Transverse colon (tissue), 4 donors: ENCODE measurements around the gene ZNF485.

ENCODE experiments used
- EP300 ChIP-seq: sonication (generic); formaldehyde crosslinking; IDR thresholded peaks from one replicate; pipeline ENCODE4 v1.6.1; 2017; ENCODE audit warnings: antibody characterized with exemption, low read depth
- POLR2A ChIP-seq: fragments of 450-650 bp; IDR thresholded peaks from one replicate; pipeline ENCODE4 v1.6.1; 2016; ENCODE audit warnings: antibody characterized with exemption, mild to moderate bottlenecking, moderate library complexity
- POLR2AphosphoS5 ChIP-seq, 3 donors: sonication (generic); formaldehyde crosslinking; IDR thresholded peaks; one replicate each; pipeline ENCODE4 v1.6.1; 2016; ENCODE audit warnings: antibody characterized with exemption in 3 of 3
- TF ChIP-seq, protein P1 (sequence below), 5 experiments: fragments of 200-600 bp in 3 of 5; fragments of 450-650 bp in 2 of 5; sonication (generic) in 3 of 5; IDR thresholded peaks; 1 replicate in 2 of 5; 2 replicates in 3 of 5; pipeline ENCODE4 v1.5.1; 2016 to 2017; ENCODE audit warnings: antibody characterized with exemption in 5 of 5, inconsistent platforms in 3 of 5, mild to moderate bottlenecking in 2 of 5, moderate library complexity in 1 of 5

DNA sequence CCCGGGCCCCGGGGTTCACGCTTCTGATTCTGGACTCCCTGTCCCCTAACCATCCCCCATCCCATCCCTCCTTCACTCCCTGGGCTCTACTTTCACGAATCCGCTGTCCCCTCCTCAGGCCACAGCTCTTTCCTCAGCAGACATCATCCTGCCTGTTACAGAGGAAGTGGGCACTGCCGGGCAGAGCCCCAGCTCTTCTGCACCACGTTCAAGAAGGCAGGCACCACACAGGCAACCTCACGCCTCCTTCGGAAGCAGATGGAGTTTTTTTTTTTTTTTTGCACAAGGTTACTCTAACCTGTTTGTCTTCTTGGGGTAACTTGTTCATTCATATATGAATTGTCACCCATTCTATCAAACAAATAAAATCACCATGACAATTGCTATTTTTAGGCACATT lies 60.3 kb downstream of the ZNF485 start:
- TF ChIP-seq, protein P1, sequence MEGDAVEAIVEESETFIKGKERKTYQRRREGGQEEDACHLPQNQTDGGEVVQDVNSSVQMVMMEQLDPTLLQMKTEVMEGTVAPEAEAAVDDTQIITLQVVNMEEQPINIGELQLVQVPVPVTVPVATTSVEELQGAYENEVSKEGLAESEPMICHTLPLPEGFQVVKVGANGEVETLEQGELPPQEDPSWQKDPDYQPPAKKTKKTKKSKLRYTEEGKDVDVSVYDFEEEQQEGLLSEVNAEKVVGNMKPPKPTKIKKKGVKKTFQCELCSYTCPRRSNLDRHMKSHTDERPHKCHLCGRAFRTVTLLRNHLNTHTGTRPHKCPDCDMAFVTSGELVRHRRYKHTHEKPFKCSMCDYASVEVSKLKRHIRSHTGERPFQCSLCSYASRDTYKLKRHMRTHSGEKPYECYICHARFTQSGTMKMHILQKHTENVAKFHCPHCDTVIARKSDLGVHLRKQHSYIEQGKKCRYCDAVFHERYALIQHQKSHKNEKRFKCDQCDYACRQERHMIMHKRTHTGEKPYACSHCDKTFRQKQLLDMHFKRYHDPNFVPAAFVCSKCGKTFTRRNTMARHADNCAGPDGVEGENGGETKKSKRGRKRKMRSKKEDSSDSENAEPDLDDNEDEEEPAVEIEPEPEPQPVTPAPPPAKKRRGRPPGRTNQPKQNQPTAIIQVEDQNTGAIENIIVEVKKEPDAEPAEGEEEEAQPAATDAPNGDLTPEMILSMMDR (IDR thresholded peaks at IDR 0.05) = no peak
- no peak for TF ChIP-seq POLR2A
- TF ChIP-seq POLR2AphosphoS5 (IDR thresholded peaks at IDR 0.05) = no peak
- TF ChIP-seq EP300 = no peak
